NAMALWA (cell line): Measurements from ENCODE around the gene ZNF670.

Source experiments
- DNase-seq: peaks from one replicate; pipeline ENCODE4 v3.0.0-alpha.2; 2015; ENCODE audit warnings: low spot score

ZNF670 gene

DNA sequence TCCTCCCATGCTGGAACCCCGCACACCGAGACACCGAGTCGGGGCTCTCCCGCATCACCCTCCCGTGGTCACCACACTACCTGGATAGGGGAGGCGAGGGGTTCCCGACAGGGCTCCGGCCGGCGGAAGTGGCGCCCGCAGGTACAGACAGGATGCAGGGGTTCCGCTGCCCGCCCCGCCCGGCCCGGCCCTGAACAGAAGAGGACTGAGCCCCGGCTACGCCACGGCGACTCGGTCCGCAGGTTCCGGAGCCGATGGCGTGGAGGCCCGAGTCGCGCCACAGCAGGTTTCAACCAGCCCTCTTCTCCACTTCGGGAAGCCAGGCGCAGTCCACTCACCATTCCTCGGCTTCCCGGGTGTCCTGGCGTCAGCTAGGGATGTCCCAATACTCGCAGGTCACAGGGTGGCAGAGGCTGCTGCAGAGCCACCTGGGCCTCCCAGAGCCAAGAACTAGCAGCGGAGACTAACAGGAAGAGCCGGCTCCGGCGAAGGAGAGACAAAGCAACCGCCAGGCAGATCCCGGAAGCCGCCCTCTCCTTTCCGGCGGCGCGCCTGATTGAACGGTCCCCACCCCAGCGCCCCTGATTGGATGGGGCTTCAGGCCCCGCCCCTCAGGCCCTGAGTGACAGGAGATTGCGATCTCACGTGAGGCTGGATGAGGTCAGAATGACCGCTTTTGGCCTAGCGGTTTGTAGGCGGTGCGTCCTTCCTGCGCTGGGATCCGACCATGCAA is 25.4 kb upstream of the ZNF670 start, which contains the start of gene ZNF669:
ZNF669 (minus strand) TSS at position 498 of the 733 bp plus-strand sequence; CDS start at position 341, 157 bp downstream.
- peak; percentile 98 for DNase-seq

GRCh38 chr1:247102381-247102780 is 23.8 kb upstream of the ZNF670 start:
- DNase-seq, result no peak

DNA sequence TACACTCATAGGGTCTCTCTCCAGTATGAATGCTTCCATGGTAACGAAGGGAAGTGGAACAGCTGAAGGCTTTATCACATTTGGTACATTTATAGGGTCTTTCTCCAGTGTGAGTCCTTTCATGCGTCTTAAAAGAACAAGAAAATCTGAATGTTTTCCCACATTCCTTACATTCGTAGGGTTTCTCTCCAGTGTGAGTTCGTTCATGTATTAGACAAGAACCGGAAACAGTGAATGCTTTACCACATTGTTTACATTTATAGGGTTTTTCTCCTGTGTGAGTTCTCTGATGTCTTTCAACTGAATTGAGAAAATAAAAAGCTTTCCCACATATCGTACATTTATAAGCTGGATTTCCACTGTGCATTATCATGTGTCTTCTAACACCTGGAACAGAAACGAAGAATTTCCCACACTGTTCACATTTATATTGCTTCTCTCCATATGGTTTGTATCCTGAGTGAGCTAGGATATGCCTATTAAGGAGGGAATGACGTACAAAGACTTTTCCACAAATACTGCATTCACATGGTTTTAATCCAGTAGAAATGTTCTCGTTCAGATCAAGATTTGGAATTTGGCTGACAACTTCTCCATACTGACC is 22.2 kb upstream of the ZNF670 start:
- no peak for DNase-seq

DNA sequence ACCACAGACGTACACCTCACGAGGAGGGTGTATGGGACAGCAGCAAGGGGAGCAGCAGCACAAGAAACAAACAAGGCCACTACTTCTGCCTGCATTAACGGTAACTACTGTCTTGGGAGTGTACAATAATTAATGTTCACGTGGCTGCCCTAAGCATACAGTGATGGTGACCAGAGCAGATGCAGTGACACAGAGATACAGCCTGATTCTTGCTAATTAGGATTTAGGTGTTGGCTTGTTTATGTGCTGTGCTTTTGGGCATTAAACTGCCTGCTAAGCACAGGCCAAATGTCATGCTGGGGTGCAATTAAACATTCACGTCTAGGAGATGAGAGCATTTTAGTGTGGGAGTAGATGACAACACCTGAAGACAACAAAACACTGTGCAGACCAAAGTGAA is 18.3 kb upstream of the ZNF670 start:
- DNase-seq, result no peak

DNA sequence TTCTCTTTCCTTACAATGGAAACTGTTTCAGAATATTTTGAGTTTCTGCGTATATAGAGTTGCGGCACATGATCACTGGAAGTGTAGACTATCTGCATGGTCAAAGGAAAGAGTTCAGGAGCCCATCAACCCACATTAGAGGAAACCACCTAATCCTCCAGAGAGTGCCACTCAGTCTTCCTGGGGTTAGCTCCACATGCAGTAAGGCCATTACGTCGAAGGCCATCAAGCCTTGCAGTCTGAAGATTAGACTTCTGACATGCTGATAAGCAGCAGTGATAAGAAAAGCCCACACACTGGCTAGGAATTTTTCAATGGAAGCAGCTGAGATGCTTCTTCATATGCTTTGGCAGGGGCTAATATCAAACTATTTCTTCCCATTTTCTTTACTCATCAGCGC is 17.9 kb upstream of the ZNF670 start:
- DNase-seq, result no peak

DNA sequence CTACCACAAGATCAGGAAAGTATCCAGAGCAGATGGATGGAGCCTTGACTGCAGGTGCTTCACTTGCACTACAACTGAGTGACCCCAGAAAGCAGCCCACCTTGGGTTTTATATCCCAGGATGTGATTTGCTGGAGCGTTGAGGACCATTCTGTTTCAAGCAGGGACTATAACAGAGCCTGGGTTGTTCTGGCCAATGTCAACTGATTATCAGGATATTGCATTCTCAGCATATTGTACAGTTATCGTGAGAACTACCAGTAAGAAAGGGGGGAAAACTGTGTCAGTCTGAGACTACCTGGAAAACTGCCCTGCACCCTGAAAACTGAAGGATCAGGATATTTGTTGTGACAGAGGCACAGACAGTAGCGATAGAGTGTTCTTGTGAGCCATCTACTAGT is 17.5 kb upstream of the ZNF670 start:
- DNase-seq, result no peak

DNA sequence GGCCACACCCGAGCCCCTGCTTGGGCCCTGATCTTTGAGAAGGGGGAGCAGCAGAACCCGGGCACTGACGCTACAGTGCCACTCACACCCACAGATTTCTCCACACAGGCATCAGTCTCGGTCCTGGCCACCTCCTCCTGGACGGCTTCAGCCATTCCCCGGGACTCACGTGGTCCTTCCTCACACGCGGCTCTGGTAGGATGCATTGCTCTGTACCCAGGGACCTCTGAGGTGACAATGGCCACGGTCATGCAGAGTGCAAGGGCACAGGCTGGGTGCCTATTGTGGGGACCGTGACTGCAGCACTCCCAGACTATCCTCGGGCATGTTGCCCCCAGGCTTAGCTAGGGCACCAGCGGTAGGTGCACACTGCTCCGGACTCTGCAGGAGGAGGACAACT is 11.8 kb upstream of the ZNF670 start:
- DNase-seq, result no peak

- no peak for DNase-seq
These were observed 11.2 kb upstream of the ZNF670 start for GRCh38 chr1:247089616-247090375.

DNA sequence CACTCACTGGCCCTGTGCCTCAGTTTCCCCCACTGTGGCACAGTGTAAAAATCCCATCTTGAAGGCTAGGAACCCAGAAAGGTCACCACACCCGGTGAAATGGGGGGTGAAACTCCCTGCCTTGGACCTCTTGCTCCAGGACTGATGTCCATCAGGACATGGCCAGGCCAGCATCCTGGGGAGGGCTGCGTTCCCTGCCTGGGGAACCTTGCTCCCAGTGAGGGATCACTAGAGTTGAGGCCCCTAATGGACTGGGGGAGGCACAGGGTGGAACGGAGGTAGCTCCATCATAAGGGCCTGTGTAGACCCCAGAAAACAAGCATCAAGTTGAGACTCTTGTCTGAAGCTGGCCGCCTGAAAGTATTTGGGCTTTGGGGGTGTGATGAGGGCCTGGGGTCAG is 10.4 kb upstream of the ZNF670 start:
- no peak for DNase-seq

GRCh38 chr1:247087256-247087655 is 8.6 kb upstream of the ZNF670 start:
- no peak for DNase-seq

DNA sequence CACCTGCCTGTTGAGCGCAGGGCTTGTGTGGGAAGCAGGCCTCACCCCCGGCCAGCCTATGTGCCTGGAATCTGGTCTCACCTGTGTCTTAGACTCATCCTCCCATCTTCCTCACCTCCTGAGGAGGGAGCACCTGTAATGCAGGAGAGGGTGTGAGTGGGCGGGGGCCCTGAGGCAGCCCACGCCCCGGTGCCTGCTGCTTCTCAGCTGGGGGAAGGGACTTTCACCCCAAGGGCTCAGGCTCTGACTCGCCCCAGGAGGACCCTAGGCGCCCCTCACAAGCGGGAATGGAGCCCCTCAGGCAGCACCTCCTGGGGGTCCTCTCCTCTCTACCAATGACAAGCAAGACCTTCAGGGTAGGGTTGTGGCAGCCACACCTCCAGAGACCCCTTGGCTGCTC is 6.7 kb upstream of the ZNF670 start:
- no peak for DNase-seq

- no peak for DNase-seq
These were observed 6.2 kb upstream of the ZNF670 start for GRCh38 chr1:247084771-247085170.

DNA sequence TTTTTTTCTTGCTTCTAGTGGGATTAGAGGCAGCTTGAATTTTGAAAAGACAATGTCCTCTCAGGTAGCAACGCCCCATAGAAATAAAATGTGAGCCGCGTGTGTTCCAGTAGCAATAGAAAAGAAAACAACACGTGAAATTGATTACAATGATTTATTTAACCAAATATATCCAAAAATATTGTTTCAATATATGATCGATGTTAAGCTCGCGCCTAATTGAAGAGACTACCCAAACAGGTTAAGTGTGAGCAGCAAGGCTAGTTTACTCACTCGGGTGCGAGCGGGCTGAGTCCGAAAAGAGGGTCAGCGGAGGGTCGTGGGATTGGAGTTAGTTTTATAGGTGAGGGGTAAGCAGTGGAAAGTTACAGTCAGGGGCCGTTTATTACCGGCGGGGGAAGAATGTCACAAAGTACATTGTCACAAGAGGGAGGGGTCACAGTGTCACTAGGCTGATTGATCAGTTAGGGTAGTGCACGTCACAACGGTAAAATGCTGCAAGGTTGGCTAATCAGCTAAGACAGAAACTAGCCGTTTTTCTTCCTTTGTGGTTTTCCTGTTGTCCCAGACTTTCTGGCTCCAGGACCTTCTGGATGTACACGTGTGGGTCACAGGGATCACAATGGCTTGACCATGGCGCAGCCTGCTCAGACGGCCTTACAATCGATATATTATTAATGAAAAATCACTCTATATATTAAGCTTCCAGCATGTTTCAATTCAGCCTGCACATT is 697 bp upstream of the ZNF670 start:
- peak; percentile 56 for DNase-seq

GRCh38 chr1:247077876-247078257 is 744 bp downstream of the ZNF670 start:
- peak; percentile 29 for DNase-seq

- peak; percentile 30 for DNase-seq
These were observed 1.4 kb downstream of the ZNF670 start for GRCh38 chr1:247077213-247077612.

- DNase-seq, result no peak
These were observed 8.0 kb downstream of the ZNF670 start for GRCh38 chr1:247070645-247071044.

DNA sequence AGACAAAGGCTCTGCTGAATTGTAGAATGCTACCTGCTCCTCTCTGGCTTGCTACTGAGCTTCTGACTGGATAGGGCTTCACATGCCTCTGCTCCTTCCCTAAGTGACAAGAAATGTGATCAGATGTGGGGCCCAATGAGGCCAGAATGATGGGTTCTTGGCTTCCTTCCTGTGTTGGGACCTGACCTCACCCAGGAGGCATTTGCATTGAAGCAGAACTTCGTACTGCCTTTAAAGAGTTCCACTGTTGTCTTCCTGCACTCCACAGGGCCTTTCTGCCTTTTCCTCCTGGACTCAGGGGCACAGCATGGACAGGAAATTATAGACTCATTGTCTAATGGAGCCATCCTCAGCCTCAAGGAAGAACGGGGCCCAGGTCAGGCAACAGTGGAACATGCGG is 14.3 kb downstream of the ZNF670 start:
- DNase-seq, result no peak

DNA sequence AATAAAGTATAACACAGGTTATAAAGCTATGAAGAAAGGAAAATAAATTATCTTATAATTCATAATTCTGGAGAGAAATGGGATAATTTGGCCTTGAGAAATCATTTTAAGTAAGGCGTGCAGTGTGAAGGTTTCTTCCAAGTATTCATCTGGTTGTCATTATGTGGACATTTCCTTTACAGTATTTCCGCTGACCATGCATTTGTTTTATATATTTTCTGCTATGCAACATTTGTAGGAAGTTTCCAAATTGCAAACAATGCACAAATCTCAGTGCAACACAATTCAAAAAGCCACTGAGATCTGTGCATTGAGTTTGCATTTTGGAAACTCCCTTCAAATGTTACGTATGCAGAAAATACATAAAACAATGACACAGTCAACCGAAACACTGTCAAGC is 17.8 kb downstream of the ZNF670 start:
- no peak for DNase-seq

DNA sequence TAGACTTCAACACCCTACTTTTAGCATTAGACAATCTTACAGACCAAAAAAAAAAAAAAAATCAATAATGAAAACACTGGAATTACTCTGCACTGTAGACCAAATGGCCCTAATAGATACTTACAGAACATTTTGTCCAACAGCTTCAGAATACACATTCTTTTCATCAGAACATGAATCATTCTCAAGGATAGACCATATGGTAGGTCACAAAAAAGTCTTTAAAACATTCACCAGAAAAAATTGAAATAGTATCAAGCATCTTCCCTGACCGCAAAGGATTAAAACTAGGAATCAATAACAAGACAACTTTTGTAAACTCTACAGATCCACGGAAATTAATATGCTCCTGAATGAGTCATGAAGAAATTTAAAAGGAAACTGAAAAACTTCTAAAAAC is 22.5 kb downstream of the ZNF670 start:
- DNase-seq, result no peak

GRCh38 chr1:247054992-247055415 is 23.6 kb downstream of the ZNF670 start:
- no peak for DNase-seq

GRCh38 chr1:247047702-247048101 is 30.9 kb downstream of the ZNF670 start:
- no peak for DNase-seq

- no peak for DNase-seq
These were observed 31.4 kb downstream of the ZNF670 start for GRCh38 chr1:247047260-247047659.
